ENCODE results near the gene PREP.

DNA sequence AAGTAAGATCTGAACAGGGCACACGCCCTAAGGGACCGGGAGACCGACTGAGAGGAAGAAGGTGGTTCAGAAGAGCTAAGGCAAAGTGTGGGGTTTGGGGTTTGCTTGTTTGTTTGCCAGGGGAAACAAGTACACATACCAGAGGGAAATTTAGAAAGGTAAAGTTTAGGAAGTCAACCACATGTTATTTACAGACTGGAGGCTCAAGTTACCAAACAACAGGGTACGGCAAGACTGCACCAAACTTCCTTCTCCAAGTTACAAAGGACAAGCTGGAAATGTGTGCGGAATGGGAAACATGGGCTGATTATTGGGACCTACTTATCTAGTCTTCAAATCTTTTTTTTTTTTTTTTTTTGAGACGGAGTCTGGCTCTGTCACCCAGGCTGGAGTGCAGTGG lies 11.2 kb downstream of the PREP start:
- no peak for TF ChIP-seq POLR2A (IDR thresholded peaks at IDR 0.05; ENCODE audit: low read length)
- TF ChIP-seq GATA1 (IDR thresholded peaks at IDR 0.05; ENCODE audit: low read depth, low read length): no peak
